Endothelial cell of umbilical vein (primary cell): ENCODE data around the gene SETMAR.

ENCODE experiments used
- CTCF ChIP-seq, 2 donors: IDR thresholded peaks; 1 replicate in 1 of 2; 2 replicates in 1 of 2; pipeline ENCODE4 v1.5.1; 2011; ENCODE audit warnings: low read length in 2 of 2, mild to moderate bottlenecking in 2 of 2, moderate library complexity in 2 of 2, control low read depth in 1 of 2, inconsistent platforms in 1 of 2, low read depth in 1 of 2; ENCODE audit not compliant: insufficient read depth in 1 of 2; ENCODE audit errors: extremely low read depth in 1 of 2
- JUN ChIP-seq: IDR thresholded peaks from 2 replicates; pipeline ENCODE4 v1.6.1; 2011; ENCODE audit warnings: borderline replicate concordance, low read depth; ENCODE audit not compliant: insufficient read length, insufficient read depth
- MYC ChIP-seq: IDR thresholded peaks from one replicate; pipeline ENCODE4 v1.6.1; 2011; ENCODE audit warnings: mild to moderate bottlenecking, low read depth, low read length
- POLR2A ChIP-seq: IDR thresholded peaks from 2 replicates; pipeline ENCODE4 v1.6.1; 2012; ENCODE audit warnings: low read depth, mild to moderate bottlenecking, control low read depth, low read length
- POLR2AphosphoS5 ChIP-seq: IDR thresholded peaks from 2 replicates; pipeline ENCODE4 v1.6.1; 2012; ENCODE audit warnings: low read depth, mild to moderate bottlenecking, control low read depth, low read length, moderate library complexity; ENCODE audit not compliant: insufficient read depth

- no peak for TF ChIP-seq POLR2A
- TF ChIP-seq CTCF (IDR thresholded peaks at IDR 0.05; ENCODE audit: extremely low read depth in 1 of 2, insufficient read depth in 1 of 2, low read depth in 1 of 2, low read length in 2 of 2) = no peak
- no peak for TF ChIP-seq POLR2AphosphoS5
- no peak for TF ChIP-seq JUN
- TF ChIP-seq MYC = no peak
Measured at GRCh38 chr3:4362523-4362922, 59.4 kb downstream of the SETMAR start.
